Skeletal muscle tissue (tissue), 4 donors: Measurements from ENCODE around the gene LYPD6B. TPM values are rescaled to one million over a fixed set of nuclear protein-coding genes. Genes with fewer than 3 reads are reported as not detected.

ENCODE experiments used
- H3K27ac ChIP-seq: one replicate; pipeline ENCODE4 v1.7.0; 2013; ENCODE audit warnings: mild to moderate bottlenecking, low read depth, low read length, inconsistent platforms
- H3K27me3 ChIP-seq, 3 donors: one replicate each; pipeline ENCODE4 v1.7.0; 2013; ENCODE audit warnings: low read length in 3 of 3; ENCODE audit not compliant: control insufficient read depth in 3 of 3, insufficient read depth in 3 of 3
- H3K36me3 ChIP-seq, 3 donors: one replicate each; pipeline ENCODE4 v1.7.0; 2013; ENCODE audit warnings: low read length in 3 of 3; ENCODE audit not compliant: control insufficient read depth in 3 of 3, insufficient read depth in 3 of 3
- H3K4me1 ChIP-seq, 3 donors: one replicate each; pipeline ENCODE4 v1.7.0; 2013; ENCODE audit warnings: low read length in 3 of 3, mild to moderate bottlenecking in 3 of 3; ENCODE audit not compliant: control insufficient read depth in 3 of 3, insufficient read depth in 3 of 3
- H3K4me3 ChIP-seq, 3 donors: one replicate each; pipeline ENCODE4 v1.7.0; 2013; ENCODE audit warnings: low read length in 3 of 3
- H3K9ac ChIP-seq, 3 donors: one replicate each; pipeline ENCODE4 v1.7.0; 2013; ENCODE audit warnings: low read length in 3 of 3, mild to moderate bottlenecking in 3 of 3, moderate library complexity in 2 of 3, low read depth in 1 of 3
- H3K9me3 ChIP-seq, 3 donors: one replicate each; pipeline ENCODE4 v1.7.0; 2013; ENCODE audit warnings: low read length in 3 of 3; ENCODE audit not compliant: control insufficient read depth in 3 of 3
- total RNA-seq: library from RNA; depleted of rRNA; stranded (reverse); fragments of >200 nt; gene quantifications from one replicate; pipeline ENCODE4 v1.2.3, GENCODE V29; 2014
- donor health status: Osteomylitis.

LYPD6B gene
- total RNA-seq, 1 donor from 2014 or later: 0.52 TPM

- Histone ChIP-seq H3K9me3 (no peaks in the 10 kb centered on the region), H3K9ac (no peak overlapping the region), H3K4me3 (no peak overlapping the region), H3K4me1 (no peaks in the 10 kb centered on the region), H3K27me3 (no peaks in the 10 kb centered on the region), H3K36me3 (no peaks in the 10 kb centered on the region), H3K27ac (no peak overlapping the region)
Observed at GRCh38 chr2:149200109-149200520, 161.6 kb downstream of the LYPD6B start.

GRCh38 chr2:149204686-149205085 is 166.2 kb downstream of the LYPD6B start:
- H3K36me3 ChIP-seq: no peaks in the 10 kb centered on the region
- no peak overlapping the region for H3K4me3 ChIP-seq

GRCh38 chr2:149205143-149205542 is 166.6 kb downstream of the LYPD6B start:
- Histone ChIP-seq H3K27me3 (no peaks in the 10 kb centered on the region), H3K9me3 (no peaks in the 10 kb centered on the region), H3K27ac (no peak overlapping the region), H3K4me3 (no peak overlapping the region), H3K36me3 (no peaks in the 10 kb centered on the region), H3K9ac (no peak overlapping the region), H3K4me1 (no peaks in the 10 kb centered on the region)

More at GRCh38 chr2:149204686-149205085, 166.2 kb downstream of the LYPD6B start:
- no peaks in the 10 kb centered on the region for H3K27me3 ChIP-seq
- no peaks in the 10 kb centered on the region for H3K9me3 ChIP-seq
- no peak overlapping the region for H3K9ac ChIP-seq
- H3K27ac ChIP-seq: no peak overlapping the region
- no peaks in the 10 kb centered on the region for H3K4me1 ChIP-seq

GRCh38 chr2:149213764-149214493 is 175.4 kb downstream of the LYPD6B start:
- H3K27me3 ChIP-seq: no peaks in the 10 kb centered on the region
- no peak overlapping the region for H3K27ac ChIP-seq
- no peaks in the 10 kb centered on the region for H3K9me3 ChIP-seq
- no peak overlapping the region for H3K9ac ChIP-seq
- no peak overlapping the region for H3K4me3 ChIP-seq
- no peaks in the 10 kb centered on the region for H3K36me3 ChIP-seq
- no peaks in the 10 kb centered on the region for H3K4me1 ChIP-seq

- Histone ChIP-seq H3K9ac (no peak overlapping the region), H3K27me3 (no peaks in the 10 kb centered on the region), H3K4me1 (no peaks in the 10 kb centered on the region), H3K9me3 (no peaks in the 10 kb centered on the region), H3K27ac (no peak overlapping the region), H3K36me3 (no peaks in the 10 kb centered on the region), H3K4me3 (no peak overlapping the region)
Observed at GRCh38 chr2:149218497-149218896, 180.0 kb downstream of the LYPD6B start.

GRCh38 chr2:149219856-149220255 is 181.4 kb downstream of the LYPD6B start:
- Histone ChIP-seq H3K9ac (no peak overlapping the region), H3K27ac (no peak overlapping the region), H3K4me1 (no peaks in the 10 kb centered on the region), H3K9me3 (no peaks in the 10 kb centered on the region), H3K4me3 (no peak overlapping the region), H3K36me3 (no peaks in the 10 kb centered on the region), H3K27me3 (no peaks in the 10 kb centered on the region)

GRCh38 chr2:149221002-149221401 is 182.5 kb downstream of the LYPD6B start:
- Histone ChIP-seq H3K4me3 (no peak overlapping the region), H3K9ac (no peak overlapping the region), H3K4me1 (no peaks in the 10 kb centered on the region), H3K27me3 (no peaks in the 10 kb centered on the region), H3K9me3 (no peaks in the 10 kb centered on the region), H3K36me3 (no peaks in the 10 kb centered on the region), H3K27ac (no peak overlapping the region)

- H3K9ac ChIP-seq: no peak overlapping the region
- no peaks in the 10 kb centered on the region for H3K36me3 ChIP-seq
- no peak overlapping the region for H3K4me3 ChIP-seq
- no peaks in the 10 kb centered on the region for H3K4me1 ChIP-seq
- H3K27me3 ChIP-seq: no peaks in the 10 kb centered on the region
- no peak overlapping the region for H3K27ac ChIP-seq
- H3K9me3 ChIP-seq: no peaks in the 10 kb centered on the region
Observed at GRCh38 chr2:149221898-149222297, 183.4 kb downstream of the LYPD6B start.

GRCh38 chr2:149223472-149224095 is 185.1 kb downstream of the LYPD6B start:
- H3K36me3 ChIP-seq: no peaks in the 10 kb centered on the region

GRCh38 chr2:149224543-149224942 is 186.0 kb downstream of the LYPD6B start:
- Histone ChIP-seq H3K27me3 (no peaks in the 10 kb centered on the region), H3K4me1 (no peaks in the 10 kb centered on the region), H3K4me3 (no peak overlapping the region), H3K9ac (no peak overlapping the region), H3K27ac (no peak overlapping the region), H3K9me3 (no peaks in the 10 kb centered on the region), H3K36me3 (no peaks in the 10 kb centered on the region)

More at GRCh38 chr2:149223472-149224095, 185.1 kb downstream of the LYPD6B start:
- H3K4me3 ChIP-seq: no peak overlapping the region
- no peaks in the 10 kb centered on the region for H3K4me1 ChIP-seq
- H3K27me3 ChIP-seq: no peaks in the 10 kb centered on the region
- H3K9me3 ChIP-seq: no peaks in the 10 kb centered on the region
- no peak overlapping the region for H3K9ac ChIP-seq
- no peak overlapping the region for H3K27ac ChIP-seq
